Breast epithelium (tissue), 4 donors: Measurements from ENCODE around the gene CCDC107. TPM values are rescaled to one million over a fixed set of nuclear protein-coding genes. Genes with fewer than 3 reads are reported as not detected.

Source experiments
- DNase-seq, 2 donors: peaks; one replicate each; pipeline ENCODE4 v3.0.0-alpha.2; 2019; ENCODE audit warnings: low spot score in 2 of 2
- H3K27ac ChIP-seq, 2 donors: fragments of 200-600 bp; sonication (generic) in 1 of 2; one replicate each; pipeline ENCODE4 v1.5.1; 2016 to 2019; ENCODE audit warnings: mild to moderate bottlenecking in 1 of 2
- H3K27me3 ChIP-seq, 2 donors: fragments of 200-600 bp; sonication (generic) in 1 of 2; one replicate each; pipeline versions ENCODE4 v1.5.1 to v1.6.0; 2017 to 2019; ENCODE audit warnings: control low read depth in 1 of 2, mild to moderate bottlenecking in 1 of 2
- H3K36me3 ChIP-seq: fragments of 200-600 bp; one replicate; pipeline ENCODE4 v1.5.1; 2019
- H3K4me1 ChIP-seq, 2 donors: fragments of 200-600 bp; sonication (generic); one replicate each; pipeline ENCODE4 v1.5.1; 2016 to 2019; ENCODE audit warnings: control low read depth in 1 of 2
- H3K4me3 ChIP-seq, 3 donors: fragments of 200-600 bp; sonication (generic); 1 replicate in 2 of 3; 2 replicates in 1 of 3; pipeline ENCODE4 v1.5.1; 2016 to 2019; ENCODE audit warnings: mild to moderate bottlenecking in 3 of 3, moderate library complexity in 2 of 3
- H3K9me3 ChIP-seq, 2 donors: fragments of 200-600 bp; sonication (generic) in 1 of 2; one replicate each; pipeline ENCODE4 v1.5.1; 2016 to 2019; ENCODE audit warnings: control low read depth in 1 of 2
- POLR2A ChIP-seq: fragments of 450-650 bp; IDR thresholded peaks from one replicate; pipeline ENCODE4 v1.6.1; 2016; ENCODE audit warnings: antibody characterized with exemption, mild to moderate bottlenecking, moderate library complexity
- POLR2AphosphoS5 ChIP-seq, 3 donors: sonication (generic); formaldehyde crosslinking; IDR thresholded peaks; one replicate each; pipeline ENCODE4 v1.6.1; 2017; ENCODE audit warnings: antibody characterized with exemption in 3 of 3
- intact Hi-C: fragments of 100-400 bp; cut with DNase I; formaldehyde crosslinking; loops from one replicate; pipeline ENCODE4 v1.15.1; 2023; ENCODE audit warnings: low total_unique reads
- total RNA-seq, 3 donors: library from RNA; depleted of rRNA; stranded (reverse); fragments of >200 nt; gene quantifications; one replicate each; pipeline ENCODE4 v1.1.0, GENCODE V29; 2016
- TF ChIP-seq, protein P1 (sequence below), 3 donors: fragments of 450-650 bp; IDR thresholded peaks; one replicate each; pipeline ENCODE4 v1.5.1; 2016 to 2017; ENCODE audit warnings: antibody characterized with exemption in 3 of 3, mild to moderate bottlenecking in 3 of 3, moderate library complexity in 3 of 3

The CCDC107 gene
- total RNA-seq, 3 donors from 2014 or later = 18.3 to 102 (median 35.4) TPM

DNA sequence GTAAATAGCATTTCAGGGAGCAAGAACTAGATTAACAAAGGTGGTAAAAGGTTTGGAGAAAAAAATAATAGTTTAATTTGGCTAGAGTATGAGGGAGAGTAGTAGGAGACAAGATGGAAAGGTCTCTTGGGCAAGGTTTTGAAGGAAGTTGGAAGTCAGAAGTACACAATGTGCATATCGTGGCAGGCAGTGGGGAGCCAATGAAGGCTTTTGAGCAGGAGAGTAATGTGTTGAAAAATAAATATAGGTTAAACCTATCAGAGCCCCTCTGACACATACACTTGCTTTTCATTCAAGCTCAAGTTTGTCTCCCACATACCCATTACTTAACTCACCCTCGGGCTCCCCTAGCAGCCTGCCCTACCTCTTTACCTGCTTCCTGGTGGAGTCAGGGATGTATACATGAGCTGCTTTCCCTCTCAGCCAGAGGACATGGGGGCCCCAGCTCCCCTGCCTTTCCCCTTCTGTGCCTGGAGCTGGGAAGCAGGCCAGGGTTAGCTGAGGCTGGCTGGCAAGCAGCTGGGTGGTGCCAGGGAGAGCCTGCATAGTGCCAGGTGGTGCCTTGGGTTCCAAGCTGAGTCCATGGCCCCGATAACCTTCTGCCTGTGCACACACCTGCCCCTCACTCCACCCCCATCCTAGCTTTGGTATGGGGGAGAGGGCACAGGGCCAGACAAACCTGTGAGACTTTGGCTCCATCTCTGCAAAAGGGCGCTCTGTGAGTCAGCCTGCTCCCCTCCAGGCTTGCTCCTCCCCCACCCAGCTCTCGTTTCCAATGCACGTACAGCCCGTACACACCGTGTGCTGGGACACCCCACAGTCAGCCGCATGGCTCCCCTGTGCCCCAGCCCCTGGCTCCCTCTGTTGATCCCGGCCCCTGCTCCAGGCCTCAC, 15.3 kb downstream of the CCDC107 start, which contains the start of gene CA9:
TSS of gene CA9 (plus strand) at position 797 of the 893 bp plus-strand sequence. CDS start at position 829, 32 bp downstream.
- no peaks in the 10 kb centered on the region for H3K36me3 ChIP-seq
- H3K4me1 ChIP-seq = peaks cover 0 to 4% of the 10 kb centered on the region in 2 donors
- H3K27ac ChIP-seq = no peak within 1 kb of the TSS
- no peak within 1 kb of the TSS for H3K4me3 ChIP-seq
- TF ChIP-seq, protein P1, sequence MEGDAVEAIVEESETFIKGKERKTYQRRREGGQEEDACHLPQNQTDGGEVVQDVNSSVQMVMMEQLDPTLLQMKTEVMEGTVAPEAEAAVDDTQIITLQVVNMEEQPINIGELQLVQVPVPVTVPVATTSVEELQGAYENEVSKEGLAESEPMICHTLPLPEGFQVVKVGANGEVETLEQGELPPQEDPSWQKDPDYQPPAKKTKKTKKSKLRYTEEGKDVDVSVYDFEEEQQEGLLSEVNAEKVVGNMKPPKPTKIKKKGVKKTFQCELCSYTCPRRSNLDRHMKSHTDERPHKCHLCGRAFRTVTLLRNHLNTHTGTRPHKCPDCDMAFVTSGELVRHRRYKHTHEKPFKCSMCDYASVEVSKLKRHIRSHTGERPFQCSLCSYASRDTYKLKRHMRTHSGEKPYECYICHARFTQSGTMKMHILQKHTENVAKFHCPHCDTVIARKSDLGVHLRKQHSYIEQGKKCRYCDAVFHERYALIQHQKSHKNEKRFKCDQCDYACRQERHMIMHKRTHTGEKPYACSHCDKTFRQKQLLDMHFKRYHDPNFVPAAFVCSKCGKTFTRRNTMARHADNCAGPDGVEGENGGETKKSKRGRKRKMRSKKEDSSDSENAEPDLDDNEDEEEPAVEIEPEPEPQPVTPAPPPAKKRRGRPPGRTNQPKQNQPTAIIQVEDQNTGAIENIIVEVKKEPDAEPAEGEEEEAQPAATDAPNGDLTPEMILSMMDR (IDR thresholded peaks at IDR 0.05) = no peak
- TF ChIP-seq POLR2AphosphoS5 (IDR thresholded peaks at IDR 0.05) (no peak), POLR2A (no peak)
- no peaks in the 10 kb centered on the region for H3K27me3 ChIP-seq
- DNase-seq = no peak
- intact Hi-C loops = no loop called here
- no peaks in the 10 kb centered on the region for H3K9me3 ChIP-seq

DNA sequence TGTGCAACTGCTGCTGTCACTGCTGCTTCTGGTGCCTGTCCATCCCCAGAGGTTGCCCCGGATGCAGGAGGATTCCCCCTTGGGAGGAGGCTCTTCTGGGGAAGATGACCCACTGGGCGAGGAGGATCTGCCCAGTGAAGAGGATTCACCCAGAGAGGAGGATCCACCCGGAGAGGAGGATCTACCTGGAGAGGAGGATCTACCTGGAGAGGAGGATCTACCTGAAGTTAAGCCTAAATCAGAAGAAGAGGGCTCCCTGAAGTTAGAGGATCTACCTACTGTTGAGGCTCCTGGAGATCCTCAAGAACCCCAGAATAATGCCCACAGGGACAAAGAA, 15.9 kb downstream of the CCDC107 start:
- TF ChIP-seq POLR2AphosphoS5 (IDR thresholded peaks at IDR 0.05) (no peak), POLR2A (no peak)
- TF ChIP-seq, protein P1 (IDR thresholded peaks at IDR 0.05) = no peak
- Histone ChIP-seq H3K9me3 (no peaks in the 10 kb centered on the region), H3K36me3 (no peaks in the 10 kb centered on the region), H3K4me3 (no peak overlapping the region), H3K27me3 (no peaks in the 10 kb centered on the region), H3K27ac (no peak overlapping the region), H3K4me1 (peaks cover 0 to 4% of the 10 kb centered on the region in 2 donors)
- DNase-seq = no peak
- intact Hi-C loops = no loop called here

DNA sequence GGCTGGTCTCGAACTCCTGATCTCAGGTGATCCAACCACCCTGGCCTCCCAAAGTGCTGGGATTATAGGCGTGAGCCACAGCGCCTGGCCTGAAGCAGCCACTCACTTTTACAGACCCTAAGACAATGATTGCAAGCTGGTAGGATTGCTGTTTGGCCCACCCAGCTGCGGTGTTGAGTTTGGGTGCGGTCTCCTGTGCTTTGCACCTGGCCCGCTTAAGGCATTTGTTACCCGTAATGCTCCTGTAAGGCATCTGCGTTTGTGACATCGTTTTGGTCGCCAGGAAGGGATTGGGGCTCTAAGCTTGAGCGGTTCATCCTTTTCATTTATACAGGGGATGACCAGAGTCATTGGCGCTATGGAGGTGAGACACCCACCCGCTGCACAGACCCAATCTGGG, 17.1 kb downstream of the CCDC107 start:
- peaks cover 0 to 4% of the 10 kb centered on the region in 2 donors for H3K4me1 ChIP-seq
- intact Hi-C loops = no loop called here
- H3K27me3 ChIP-seq = no peaks in the 10 kb centered on the region
- H3K27ac ChIP-seq = no peak overlapping the region
- peak overlapping the region; percentile 41 to 77 (median 57) for H3K4me3 ChIP-seq
- H3K9me3 ChIP-seq = no peaks in the 10 kb centered on the region
- TF ChIP-seq POLR2A (no peak), POLR2AphosphoS5 (IDR thresholded peaks at IDR 0.05) (no peak)
- TF ChIP-seq, protein P1 (IDR thresholded peaks at IDR 0.05) = no peak
- no peaks in the 10 kb centered on the region for H3K36me3 ChIP-seq
- no peak for DNase-seq

DNA sequence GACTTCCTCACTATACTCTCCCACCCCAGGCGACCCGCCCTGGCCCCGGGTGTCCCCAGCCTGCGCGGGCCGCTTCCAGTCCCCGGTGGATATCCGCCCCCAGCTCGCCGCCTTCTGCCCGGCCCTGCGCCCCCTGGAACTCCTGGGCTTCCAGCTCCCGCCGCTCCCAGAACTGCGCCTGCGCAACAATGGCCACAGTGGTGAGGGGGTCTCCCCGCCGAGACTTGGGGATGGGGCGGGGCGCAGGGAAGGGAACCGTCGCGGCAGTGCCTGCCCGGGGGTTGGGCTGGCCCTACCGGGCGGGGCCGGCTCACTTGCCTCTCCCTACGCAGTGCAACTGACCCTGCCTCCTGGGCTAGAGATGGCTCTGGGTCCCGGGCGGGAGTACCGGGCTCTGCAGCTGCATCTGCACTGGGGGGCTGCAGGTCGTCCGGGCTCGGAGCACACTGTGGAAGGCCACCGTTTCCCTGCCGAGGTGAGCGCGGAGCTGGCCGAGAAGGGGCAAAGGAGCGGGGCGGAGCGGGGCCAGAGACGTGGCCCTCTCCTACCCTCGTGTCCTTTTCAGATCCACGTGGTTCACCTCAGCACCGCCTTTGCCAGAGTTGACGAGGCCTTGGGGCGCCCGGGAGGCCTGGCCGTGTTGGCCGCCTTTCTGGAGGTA, 17.8 kb downstream of the CCDC107 start:
- Histone ChIP-seq H3K4me1 (peaks cover 0 to 4% of the 10 kb centered on the region in 2 donors), H3K27me3 (no peaks in the 10 kb centered on the region), H3K9me3 (no peaks in the 10 kb centered on the region), H3K27ac (no peak overlapping the region), H3K36me3 (no peaks in the 10 kb centered on the region), H3K4me3 (peak overlapping the region; percentile 41 to 77 (median 57))
- intact Hi-C loops = no loop called here
- TF ChIP-seq POLR2AphosphoS5 (IDR thresholded peaks at IDR 0.05) (no peak), POLR2A (no peak)
- TF ChIP-seq, protein P1 (IDR thresholded peaks at IDR 0.05) = no peak
- no peak for DNase-seq

DNA sequence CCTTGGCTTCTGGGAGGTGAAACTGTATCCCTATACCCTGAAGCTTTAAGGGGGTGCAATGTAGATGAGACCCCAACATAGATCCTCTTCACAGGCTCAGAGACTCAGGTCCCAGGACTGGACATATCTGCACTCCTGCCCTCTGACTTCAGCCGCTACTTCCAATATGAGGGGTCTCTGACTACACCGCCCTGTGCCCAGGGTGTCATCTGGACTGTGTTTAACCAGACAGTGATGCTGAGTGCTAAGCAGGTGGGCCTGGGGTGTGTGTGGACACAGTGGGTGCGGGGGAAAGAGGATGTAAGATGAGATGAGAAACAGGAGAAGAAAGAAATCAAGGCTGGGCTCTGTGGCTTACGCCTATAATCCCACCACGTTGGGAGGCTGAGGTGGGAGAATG, 21.0 kb downstream of the CCDC107 start:
- no peaks in the 10 kb centered on the region for H3K36me3 ChIP-seq
- DNase-seq = no peak
- TF ChIP-seq, protein P1 (IDR thresholded peaks at IDR 0.05) = no peak
- TF ChIP-seq POLR2A (no peak), POLR2AphosphoS5 (IDR thresholded peaks at IDR 0.05) (no peak)
- intact Hi-C loops = no loop called here
- H3K4me1 ChIP-seq = peaks cover 0 to 4% of the 10 kb centered on the region in 2 donors
- H3K27me3 ChIP-seq = no peaks in the 10 kb centered on the region
- H3K9me3 ChIP-seq = no peaks in the 10 kb centered on the region
- H3K4me3 ChIP-seq = no peak overlapping the region
- H3K27ac ChIP-seq = no peak overlapping the region
